ENCODE data around the gene EMC8. TPM values are rescaled to one million over a fixed set of nuclear protein-coding genes. Genes with fewer than 3 reads are reported as not detected.

EMC8 gene
- polyA plus RNA-seq, 1 of the 3 experiments (the other 2 are of a cell fraction), result 45.9 TPM

DNA sequence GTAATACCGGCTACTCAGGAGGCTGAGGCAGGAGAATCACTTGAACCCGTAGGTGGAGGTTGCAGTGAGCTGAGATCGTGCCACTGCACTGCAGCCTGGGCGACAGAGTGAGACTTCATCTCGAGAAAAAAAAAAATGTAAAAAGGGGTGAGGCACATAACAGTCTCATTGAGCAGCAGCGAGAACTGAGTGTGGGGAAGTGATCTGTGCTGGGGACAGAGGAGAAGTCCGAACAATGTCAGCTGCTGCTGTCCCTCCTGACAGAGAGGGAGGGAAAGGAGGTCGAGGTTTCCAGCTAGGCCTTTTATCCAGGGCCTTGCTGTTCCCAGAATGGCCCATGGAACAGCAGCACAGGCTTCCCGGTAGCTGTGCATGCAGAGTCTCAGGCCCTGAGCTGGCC, 62.4 kb downstream of the EMC8 start:
- DNase-seq, result no peak
- Histone ChIP-seq H2AFZ (ENCODE audit: low read depth) (no peak overlapping the region), H3K79me2 (ENCODE audit: insufficient read depth) (peaks cover 12% of the 10 kb centered on the region), H3K27ac (ENCODE audit: low read depth in 2 of 2, low read length in 1 of 2) (no peak overlapping the region), H3K9ac (no peak overlapping the region), H3K36me3 (replicated peaks in 1 of 2; ENCODE audit: control insufficient read depth in 1 of 2, insufficient read depth in 2 of 2, low read length in 1 of 2) (no peaks in the 10 kb centered on the region), H3K9me3 (no peaks in the 10 kb centered on the region), H3K9me2 (no peaks in the 10 kb centered on the region), H3K27me3 (ENCODE audit: insufficient read depth) (no peaks in the 10 kb centered on the region), H3K4me3 (ENCODE audit: low read depth in 2 of 2, low read length in 1 of 2) (no peak overlapping the region), H4K20me1 (ENCODE audit: insufficient read depth) (no peaks in the 10 kb centered on the region), H3K4me2 (no peak overlapping the region), H3K4me1 (ENCODE audit: control insufficient read depth in 1 of 2, insufficient read depth in 2 of 2, low read depth in 1 of 2, low read length in 1 of 2) (peaks cover 0 to 8% of the 10 kb centered on the region in 2 experiments; a peak in 1 of 4 replicates), H3F3A (replicated peaks; ENCODE audit: insufficient read depth) (no peaks in the 10 kb centered on the region)
- WGBS (ENCODE audit: low lambda C conversion rate), result 95% methylated on average over 9 of the region's 9 CpGs
- ChIA-PET POLR2A (no interaction called here), CTCF (interaction anchor here (1.6 kb wide), 1 partner anchor 20 kb away, joined by 7 read pairs; no protein-coding TSS in a partner anchor)
- TF ChIP-seq NFIC (IDR thresholded peaks at IDR 0.05; ENCODE audit: borderline replicate concordance), result no peak
- no peak for TF ChIP-seq NRF1 (IDR thresholded peaks at IDR 0.05; ENCODE audit: low read depth, low read length)
- no peak for TF ChIP-seq RXRA (IDR thresholded peaks at IDR 0.05; ENCODE audit: borderline replicate concordance, low read depth)
- TF ChIP-seq EP300 (IDR thresholded peaks at IDR 0.05; ENCODE audit: borderline replicate concordance in 1 of 2, low read depth in 1 of 2, low read length in 1 of 2), result no peak

DNA sequence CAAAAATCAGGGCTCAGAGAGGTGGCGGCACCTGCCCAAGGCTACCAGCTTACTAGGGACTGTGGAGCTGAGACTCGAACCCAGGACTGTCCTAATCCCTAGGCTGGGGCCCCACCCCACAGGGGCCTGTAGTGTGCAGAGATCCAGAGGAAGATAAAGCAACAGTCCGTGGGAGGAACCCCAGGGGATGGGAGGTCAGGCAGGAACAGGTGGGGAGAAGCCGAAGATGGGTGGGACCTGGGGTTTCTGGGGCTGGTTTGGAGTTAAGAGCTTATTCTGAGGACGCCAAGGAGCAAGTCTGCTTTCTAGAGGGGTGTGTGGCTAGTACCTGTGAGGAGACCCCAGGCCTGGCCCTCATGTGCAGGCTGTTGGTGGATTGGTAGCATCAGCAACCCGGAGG, 63.4 kb downstream of the EMC8 start:
- H3F3A ChIP-seq (replicated peaks; ENCODE audit: insufficient read depth), result no peaks in the 10 kb centered on the region
- no peak overlapping the region for H3K4me3 ChIP-seq (ENCODE audit: low read depth in 2 of 2, low read length in 1 of 2)
- TF ChIP-seq SMC3 (IDR thresholded peaks at IDR 0.05; ENCODE audit: low read depth, low read length) (no peak), FOXM1 (IDR thresholded peaks at IDR 0.05; ENCODE audit: low read depth) (no peak)
- H3K27ac ChIP-seq (ENCODE audit: low read depth in 2 of 2, low read length in 1 of 2), result no peak overlapping the region
- H3K9ac ChIP-seq, result no peak overlapping the region
- no peaks in the 10 kb centered on the region for H3K9me2 ChIP-seq
- no peaks in the 10 kb centered on the region for H3K27me3 ChIP-seq (ENCODE audit: insufficient read depth)
- POLR2A ChIA-PET, result no interaction called here
- H2AFZ ChIP-seq (ENCODE audit: low read depth), result no peak overlapping the region
- no peaks in the 10 kb centered on the region for H4K20me1 ChIP-seq (ENCODE audit: insufficient read depth)
- H3K79me2 ChIP-seq (ENCODE audit: insufficient read depth), result peaks cover 7% of the 10 kb centered on the region
- no peak overlapping the region for H3K4me2 ChIP-seq
- peaks cover 0 to 8% of the 10 kb centered on the region in 2 experiments; a peak in 1 of 4 replicates for H3K4me1 ChIP-seq (ENCODE audit: control insufficient read depth in 1 of 2, insufficient read depth in 2 of 2, low read depth in 1 of 2, low read length in 1 of 2)
- H3K9me3 ChIP-seq, result no peaks in the 10 kb centered on the region
- CTCF ChIA-PET, result interaction anchor here (1.6 kb wide), 1 partner anchor 19 kb away, joined by 7 read pairs; no protein-coding TSS in a partner anchor
- DNase-seq, result no peak
- no peaks in the 10 kb centered on the region for H3K36me3 ChIP-seq (replicated peaks in 1 of 2; ENCODE audit: control insufficient read depth in 1 of 2, insufficient read depth in 2 of 2, low read length in 1 of 2)
- WGBS (ENCODE audit: low lambda C conversion rate), result 64% methylated on average over 6 of the region's 6 CpGs

DNA sequence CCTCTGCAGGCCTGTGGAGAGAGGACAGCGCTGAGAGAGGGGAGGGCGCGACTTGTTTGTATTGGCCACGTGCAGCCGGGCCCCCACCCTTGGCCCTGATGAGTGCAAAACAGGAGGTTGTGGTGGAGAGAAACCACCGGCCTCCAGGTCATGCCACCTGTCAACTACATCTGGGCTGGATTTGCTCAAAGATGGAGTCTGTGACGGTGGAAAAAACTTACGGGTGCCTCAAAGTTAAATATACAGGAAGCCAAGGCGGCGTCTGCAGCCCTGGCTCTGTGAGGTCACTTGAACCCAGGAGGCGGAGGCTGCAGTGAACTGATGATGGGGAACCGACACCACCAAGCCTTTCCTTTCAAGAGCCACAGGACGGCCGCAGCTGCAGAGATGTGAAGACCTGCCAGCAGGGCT, 64.1 kb downstream of the EMC8 start:
- WGBS (ENCODE audit: low lambda C conversion rate), result 93% methylated on average over 12 of the region's 14 CpGs
- Histone ChIP-seq H3K79me2 (ENCODE audit: insufficient read depth) (peaks cover 7% of the 10 kb centered on the region), H3K9ac (no peak overlapping the region), H3F3A (replicated peaks; ENCODE audit: insufficient read depth) (no peaks in the 10 kb centered on the region), H2AFZ (ENCODE audit: low read depth) (no peak overlapping the region), H3K9me2 (no peaks in the 10 kb centered on the region), H3K4me2 (no peak overlapping the region), H3K36me3 (replicated peaks in 1 of 2; ENCODE audit: control insufficient read depth in 1 of 2, insufficient read depth in 2 of 2, low read length in 1 of 2) (no peaks in the 10 kb centered on the region), H3K4me3 (ENCODE audit: low read depth in 2 of 2, low read length in 1 of 2) (no peak overlapping the region), H3K27me3 (ENCODE audit: insufficient read depth) (no peaks in the 10 kb centered on the region), H4K20me1 (ENCODE audit: insufficient read depth) (no peaks in the 10 kb centered on the region), H3K27ac (ENCODE audit: low read depth in 2 of 2, low read length in 1 of 2) (no peak overlapping the region), H3K4me1 (ENCODE audit: control insufficient read depth in 1 of 2, insufficient read depth in 2 of 2, low read depth in 1 of 2, low read length in 1 of 2) (peaks cover 0 to 8% of the 10 kb centered on the region in 2 experiments; a peak in 1 of 4 replicates), H3K9me3 (no peaks in the 10 kb centered on the region)
- ChIA-PET CTCF (no interaction called here), POLR2A (no interaction called here)
- DNase-seq, result no peak
- TF ChIP-seq EZH2phosphoT487 (IDR thresholded peaks at IDR 0.05; ENCODE audit: borderline replicate concordance, low read depth) (no peak), TAF1 (IDR thresholded peaks at IDR 0.05; ENCODE audit: borderline replicate concordance, low read depth, low read length) (no peak), POLR2AphosphoS5 (IDR thresholded peaks at IDR 0.05; ENCODE audit: low read depth, low read length) (no peak), TCF12 (IDR thresholded peaks at IDR 0.05) (no peak), RFX5 (IDR thresholded peaks at IDR 0.05; ENCODE audit: low read length) (no peak), GABPA (IDR thresholded peaks at IDR 0.05; ENCODE audit: low read depth) (no peak), TEAD4 (IDR thresholded peaks at IDR 0.05; ENCODE audit: borderline replicate concordance, insufficient read depth) (no peak)
- TF ChIP-seq, protein P1, sequence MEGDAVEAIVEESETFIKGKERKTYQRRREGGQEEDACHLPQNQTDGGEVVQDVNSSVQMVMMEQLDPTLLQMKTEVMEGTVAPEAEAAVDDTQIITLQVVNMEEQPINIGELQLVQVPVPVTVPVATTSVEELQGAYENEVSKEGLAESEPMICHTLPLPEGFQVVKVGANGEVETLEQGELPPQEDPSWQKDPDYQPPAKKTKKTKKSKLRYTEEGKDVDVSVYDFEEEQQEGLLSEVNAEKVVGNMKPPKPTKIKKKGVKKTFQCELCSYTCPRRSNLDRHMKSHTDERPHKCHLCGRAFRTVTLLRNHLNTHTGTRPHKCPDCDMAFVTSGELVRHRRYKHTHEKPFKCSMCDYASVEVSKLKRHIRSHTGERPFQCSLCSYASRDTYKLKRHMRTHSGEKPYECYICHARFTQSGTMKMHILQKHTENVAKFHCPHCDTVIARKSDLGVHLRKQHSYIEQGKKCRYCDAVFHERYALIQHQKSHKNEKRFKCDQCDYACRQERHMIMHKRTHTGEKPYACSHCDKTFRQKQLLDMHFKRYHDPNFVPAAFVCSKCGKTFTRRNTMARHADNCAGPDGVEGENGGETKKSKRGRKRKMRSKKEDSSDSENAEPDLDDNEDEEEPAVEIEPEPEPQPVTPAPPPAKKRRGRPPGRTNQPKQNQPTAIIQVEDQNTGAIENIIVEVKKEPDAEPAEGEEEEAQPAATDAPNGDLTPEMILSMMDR (IDR thresholded peaks at IDR 0.05), result no peak
